Activated CD8-positive, alpha-beta T cell treated with anti-CD3 and anti-CD28 coated beads for 36 hours (primary cell): ENCODE results near the gene SLC37A3. TPM values are rescaled to one million over a fixed set of nuclear protein-coding genes. Genes with fewer than 3 reads are reported as not detected.

Source experiments
- ATAC-seq: fragments of 200-7000 bp; cut with Tn5 transposase; one replicate; pipeline ENCODE4 v1.10.0; 2021; ENCODE audit warnings: mild to moderate bottlenecking, moderate library complexity
- CTCF ChIA-PET: fragments of 350-600 bp; sonication (Branson Sonifier 250); formaldehyde crosslinking; loops from one replicate; lab custom pipeline; 2021; ENCODE audit warnings: antibody characterized with exemption; lab: Charles Lee
- POLR2A ChIA-PET: fragments of 350-600 bp; sonication (Branson Sonifier 250); formaldehyde crosslinking; loops from one replicate; lab custom pipeline; 2021; ENCODE audit warnings: antibody characterized with exemption; lab: Charles Lee
- DNase-seq: peaks from one replicate; pipeline ENCODE4 v3.0.0-alpha.2; 2020
- H3K27ac Mint-ChIP-seq: one replicate; pipeline ENCODE4 v1.8.0; 2021; ENCODE audit warnings: mild to moderate bottlenecking, mixed read lengths
- H3K27me3 Mint-ChIP-seq: one replicate; pipeline ENCODE4 v1.8.0; 2021; ENCODE audit warnings: mixed read lengths
- H3K36me3 Mint-ChIP-seq: one replicate; pipeline ENCODE4 v1.8.0; 2021; ENCODE audit warnings: low read depth, mixed read lengths
- H3K4me1 Mint-ChIP-seq: one replicate; pipeline ENCODE4 v1.8.0; 2021; ENCODE audit warnings: low read depth, mixed read lengths
- H3K4me3 Mint-ChIP-seq: one replicate; pipeline ENCODE4 v1.8.0; 2021; ENCODE audit warnings: mild to moderate bottlenecking, moderate library complexity, mixed read lengths
- H3K9me3 Mint-ChIP-seq: one replicate; pipeline ENCODE4 v1.8.0; 2021; ENCODE audit warnings: mixed read lengths
- intact Hi-C: fragments of 100-400 bp; cut with micrococcal nuclease; formaldehyde crosslinking; loops from one replicate; pipeline ENCODE4 v1.10.0; 2022
- total RNA-seq, 2 experiments: library from RNA; stranded (reverse); gene quantifications; one replicate each; pipeline ENCODE4 v1.2.3, GENCODE V29; 2021
- TF ChIP-seq, protein P1 (sequence below): fragments of 200-600 bp; IDR thresholded peaks from one replicate; pipeline ENCODE4 v1.8.0; 2022; ENCODE audit warnings: antibody characterized with exemption, mild to moderate bottlenecking

Gene SLC37A3
- total RNA-seq, 2 experiments from 2014 or later, result 30.7 to 33.6 TPM

DNA sequence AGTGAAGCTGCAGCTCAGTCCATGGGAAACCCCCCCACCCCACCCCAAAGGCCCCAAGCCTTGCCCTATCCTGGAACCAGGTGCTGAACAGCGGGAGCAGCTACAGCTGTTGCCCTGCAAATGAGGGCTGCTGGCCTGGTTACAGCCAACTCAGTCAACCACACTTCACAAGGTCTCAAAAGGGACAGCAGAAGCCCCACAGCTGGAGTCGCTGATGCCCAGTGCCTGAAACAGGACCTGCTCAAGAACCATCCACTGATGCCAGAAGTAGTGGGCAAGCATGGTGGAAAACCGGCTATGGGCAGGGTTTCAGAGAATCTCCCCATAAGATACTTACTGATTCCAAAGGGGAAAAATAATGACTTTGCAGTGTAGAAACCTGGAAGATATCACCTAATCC, 110.3 kb downstream of the SLC37A3 start:
- Mint-ChIP-seq H3K4me3 (no peak overlapping the region), H3K9me3 (no peaks in the 10 kb centered on the region), H3K27me3 (no peaks in the 10 kb centered on the region), H3K27ac (no peak overlapping the region), H3K4me1 (no peaks in the 10 kb centered on the region), H3K36me3 (no peaks in the 10 kb centered on the region)
- POLR2A ChIA-PET, result no interaction called here
- TF ChIP-seq, protein P1, sequence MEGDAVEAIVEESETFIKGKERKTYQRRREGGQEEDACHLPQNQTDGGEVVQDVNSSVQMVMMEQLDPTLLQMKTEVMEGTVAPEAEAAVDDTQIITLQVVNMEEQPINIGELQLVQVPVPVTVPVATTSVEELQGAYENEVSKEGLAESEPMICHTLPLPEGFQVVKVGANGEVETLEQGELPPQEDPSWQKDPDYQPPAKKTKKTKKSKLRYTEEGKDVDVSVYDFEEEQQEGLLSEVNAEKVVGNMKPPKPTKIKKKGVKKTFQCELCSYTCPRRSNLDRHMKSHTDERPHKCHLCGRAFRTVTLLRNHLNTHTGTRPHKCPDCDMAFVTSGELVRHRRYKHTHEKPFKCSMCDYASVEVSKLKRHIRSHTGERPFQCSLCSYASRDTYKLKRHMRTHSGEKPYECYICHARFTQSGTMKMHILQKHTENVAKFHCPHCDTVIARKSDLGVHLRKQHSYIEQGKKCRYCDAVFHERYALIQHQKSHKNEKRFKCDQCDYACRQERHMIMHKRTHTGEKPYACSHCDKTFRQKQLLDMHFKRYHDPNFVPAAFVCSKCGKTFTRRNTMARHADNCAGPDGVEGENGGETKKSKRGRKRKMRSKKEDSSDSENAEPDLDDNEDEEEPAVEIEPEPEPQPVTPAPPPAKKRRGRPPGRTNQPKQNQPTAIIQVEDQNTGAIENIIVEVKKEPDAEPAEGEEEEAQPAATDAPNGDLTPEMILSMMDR, result no peak
- CTCF ChIA-PET, result no interaction called here
- DNase-seq, result no peak
- intact Hi-C loops, result no loop called here
- ATAC-seq, result no peak

DNA sequence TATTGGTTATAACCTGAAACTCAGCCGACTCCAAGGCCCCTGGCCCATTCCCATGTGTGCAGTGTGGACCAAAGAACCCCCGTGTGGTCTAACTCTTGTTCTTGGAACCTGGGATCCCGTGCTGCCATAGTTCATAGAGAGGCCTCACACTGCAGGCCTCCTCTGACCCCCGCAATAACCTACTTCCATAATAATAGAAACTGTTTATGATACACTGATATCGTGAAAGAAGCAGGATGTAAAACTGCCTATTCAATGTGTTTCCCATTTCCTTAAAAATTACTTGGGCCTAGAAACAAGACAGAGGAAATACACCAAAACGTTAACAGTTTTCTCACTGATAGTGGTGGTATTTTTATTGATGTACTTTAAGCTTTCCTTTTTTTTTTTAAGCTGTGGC, 112.4 kb downstream of the SLC37A3 start:
- no peaks in the 10 kb centered on the region for H3K36me3 Mint-ChIP-seq
- TF ChIP-seq, protein P1, result no peak
- no peaks in the 10 kb centered on the region for H3K9me3 Mint-ChIP-seq
- POLR2A ChIA-PET, result no interaction called here
- intact Hi-C loops, result no loop called here
- H3K4me3 Mint-ChIP-seq, result no peak overlapping the region
- H3K4me1 Mint-ChIP-seq, result no peaks in the 10 kb centered on the region
- CTCF ChIA-PET, result no interaction called here
- no peak overlapping the region for H3K27ac Mint-ChIP-seq
- no peak for ATAC-seq
- DNase-seq, result no peak
- no peaks in the 10 kb centered on the region for H3K27me3 Mint-ChIP-seq

DNA sequence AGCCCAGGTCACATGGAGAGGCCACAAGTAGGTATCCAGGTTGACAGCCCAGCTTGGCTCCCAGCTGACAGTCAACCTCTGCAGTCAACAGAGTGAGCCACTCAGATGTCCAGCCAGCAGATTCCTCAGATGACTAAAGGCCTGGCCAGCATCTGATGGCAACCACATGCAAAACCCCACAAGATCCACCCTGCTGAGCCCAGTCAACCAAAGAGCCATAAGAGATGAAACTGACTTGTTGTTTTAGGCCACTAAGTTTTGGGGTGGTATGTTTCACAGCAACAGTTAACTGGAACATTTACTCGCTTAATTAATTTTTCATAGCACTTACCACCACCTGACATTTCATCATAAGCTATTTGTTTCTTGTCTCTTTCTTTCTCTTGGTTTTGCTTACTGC, 114.3 kb downstream of the SLC37A3 start:
- DNase-seq (no peak), ATAC-seq (no peak)
- CTCF ChIA-PET, result interaction anchor here (1.0 kb wide), 1 partner anchor 34 kb away, joined by 3 read pairs; no protein-coding TSS in a partner anchor
- Mint-ChIP-seq H3K27ac (no peak overlapping the region), H3K36me3 (no peaks in the 10 kb centered on the region), H3K9me3 (no peaks in the 10 kb centered on the region), H3K27me3 (no peaks in the 10 kb centered on the region), H3K4me1 (no peaks in the 10 kb centered on the region), H3K4me3 (no peak overlapping the region)
- intact Hi-C loops, result no loop called here
- TF ChIP-seq, protein P1, result no peak
- POLR2A ChIA-PET, result no interaction called here

Other genes starting within 250 kb of the SLC37A3 start
- gene KDM7A, start 221.5 kb downstream of the SLC37A3 start, total RNA-seq, result 10 to 100 TPM; 21.1 to 22.9 TPM
- 1 to 10 TPM; 5.6 to 6.4 TPM for gene RAB19, start 5.5 kb upstream of the SLC37A3 start, total RNA-seq
- gene MKRN1, start 81.0 kb upstream of the SLC37A3 start, total RNA-seq, result 10 to 100 TPM; 55.5 to 56.4 TPM
- not detected for gene DENND2A, start 242.3 kb upstream of the SLC37A3 start, total RNA-seq